GM19193 (cell line): ENCODE measurements around the gene SAT2.

Source experiments
- POLR2A ChIP-seq: IDR thresholded peaks from 4 replicates; pipeline ENCODE4 v1.6.1; 2011; ENCODE audit not compliant: insufficient read depth, insufficient read length; ENCODE audit errors: extremely low read depth

SAT2 gene

DNA sequence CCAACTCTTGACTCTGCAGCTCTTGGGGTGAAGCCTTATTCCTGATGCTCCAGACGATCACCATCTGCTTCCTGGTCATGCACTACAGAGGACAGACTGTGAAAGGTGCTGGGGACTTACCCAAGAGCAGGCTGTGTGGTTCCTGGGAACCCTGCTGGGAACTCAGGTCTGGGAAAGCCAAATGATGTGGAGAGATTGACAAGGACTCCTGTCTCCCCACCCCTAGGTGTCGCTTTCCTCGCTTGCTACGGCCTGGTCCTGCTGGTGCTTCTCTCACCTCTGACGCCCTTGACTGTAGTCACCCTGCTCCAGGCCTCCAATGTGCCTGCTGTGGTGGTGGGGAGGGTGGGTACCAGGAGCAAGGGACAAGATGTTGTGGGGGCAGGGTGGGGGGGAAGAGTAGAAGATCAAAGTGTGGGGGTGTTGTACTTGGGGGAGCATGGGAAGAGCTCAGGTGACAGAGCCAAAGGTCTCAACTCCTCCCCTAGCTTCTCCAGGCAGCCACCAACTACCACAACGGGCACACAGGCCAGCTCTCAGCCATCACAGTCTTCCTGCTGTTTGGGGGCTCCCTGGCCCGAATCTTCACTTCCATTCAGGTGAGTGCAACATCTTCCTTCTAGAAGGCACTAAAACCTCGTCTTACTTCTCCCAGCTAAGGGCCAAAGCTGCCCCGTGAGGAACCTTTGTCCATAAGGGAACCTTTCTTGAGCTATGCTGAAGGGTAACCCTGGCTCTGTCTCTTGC lies 40.8 kb downstream of the SAT2 start:
- no peak for TF ChIP-seq POLR2A

DNA sequence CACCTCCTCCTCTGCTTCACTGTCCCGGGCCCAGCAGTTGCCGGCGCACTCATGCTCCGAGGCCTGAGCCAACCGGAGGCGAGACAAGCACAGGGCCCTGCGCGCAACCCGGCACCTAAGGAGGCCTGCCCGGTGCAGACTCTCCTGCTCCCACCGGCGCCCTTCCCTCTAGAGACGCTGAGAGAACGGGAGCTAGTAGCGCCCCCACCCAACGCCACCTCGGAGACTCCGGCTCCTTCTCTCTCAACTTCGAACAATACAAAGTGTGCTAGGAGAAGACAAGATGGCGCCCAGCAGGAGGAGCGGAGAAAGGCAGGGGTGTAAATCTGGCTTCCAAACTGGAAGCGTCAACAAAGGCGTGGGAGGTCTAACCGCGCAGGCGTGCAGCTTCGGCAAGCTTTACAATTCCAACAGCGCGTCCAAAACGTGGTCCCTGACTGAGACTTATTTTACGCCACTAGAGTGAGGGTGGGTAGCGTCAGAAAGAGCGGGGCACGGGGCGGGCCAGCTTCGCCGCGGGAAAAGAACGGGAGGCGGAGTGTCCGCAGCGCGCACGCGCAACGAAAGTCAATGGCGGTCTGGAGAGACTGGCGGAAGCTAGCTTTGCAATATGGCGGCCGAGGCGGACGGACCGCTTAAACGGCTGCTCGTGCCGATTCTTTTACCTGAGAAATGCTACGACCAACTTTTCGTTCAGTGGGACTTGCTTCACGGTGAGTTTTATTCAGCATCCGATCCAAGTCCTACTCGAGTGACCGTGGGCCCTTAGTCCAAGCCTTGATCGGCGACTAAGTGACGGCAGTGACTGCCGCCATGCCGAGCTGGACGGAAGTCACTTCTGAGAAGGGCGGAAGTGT lies 44.1 kb downstream of the SAT2 start, which contains the start of gene MPDU1:
MPDU1 (plus strand) TSS at position 600 of the 857 bp plus-strand sequence; CDS start at position 611, 11 bp downstream.
- TF ChIP-seq POLR2A, result peak; percentile 95

DNA sequence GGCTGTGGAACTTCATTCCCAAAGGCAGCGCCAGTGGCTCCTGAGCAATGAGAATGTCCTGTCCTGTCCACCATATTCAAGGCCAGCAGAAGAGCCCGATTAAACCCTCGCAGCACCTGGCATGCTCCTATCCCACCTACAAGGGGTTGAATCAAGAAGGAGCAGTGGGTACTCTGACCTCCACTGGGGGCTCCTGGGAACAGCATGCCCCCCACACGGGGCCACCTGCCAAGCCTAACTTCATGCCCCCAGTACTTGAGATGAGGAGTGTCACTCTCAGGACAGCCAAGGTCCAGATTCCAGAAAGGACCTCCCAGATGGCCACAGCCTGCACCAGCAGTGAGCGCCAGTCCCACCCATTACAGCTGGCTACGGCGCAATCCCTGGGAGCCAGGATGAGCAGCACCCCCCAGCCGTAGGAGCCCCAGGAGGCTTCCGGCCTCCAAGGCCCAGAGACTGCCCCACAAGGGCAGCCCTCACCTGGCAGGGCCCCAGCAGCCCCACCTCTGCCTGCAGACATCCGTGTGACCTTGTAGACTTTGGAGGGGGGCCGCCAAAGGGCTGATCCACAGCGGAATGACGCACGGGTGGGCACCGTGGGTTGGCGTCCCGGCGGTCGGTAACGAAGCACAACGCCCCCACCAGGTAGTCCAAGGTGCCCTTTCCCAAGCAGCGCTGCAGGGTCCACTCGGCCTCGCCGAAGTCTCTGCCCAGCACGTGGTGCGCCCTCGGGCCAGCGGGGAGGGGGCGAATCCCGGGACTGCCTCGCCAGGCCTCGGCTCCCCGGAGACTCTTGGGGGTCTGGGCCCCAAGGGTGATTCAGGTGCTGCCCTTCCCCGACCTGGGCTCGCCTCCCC lies 45.0 kb downstream of the SAT2 start:
- no peak for TF ChIP-seq POLR2A

DNA sequence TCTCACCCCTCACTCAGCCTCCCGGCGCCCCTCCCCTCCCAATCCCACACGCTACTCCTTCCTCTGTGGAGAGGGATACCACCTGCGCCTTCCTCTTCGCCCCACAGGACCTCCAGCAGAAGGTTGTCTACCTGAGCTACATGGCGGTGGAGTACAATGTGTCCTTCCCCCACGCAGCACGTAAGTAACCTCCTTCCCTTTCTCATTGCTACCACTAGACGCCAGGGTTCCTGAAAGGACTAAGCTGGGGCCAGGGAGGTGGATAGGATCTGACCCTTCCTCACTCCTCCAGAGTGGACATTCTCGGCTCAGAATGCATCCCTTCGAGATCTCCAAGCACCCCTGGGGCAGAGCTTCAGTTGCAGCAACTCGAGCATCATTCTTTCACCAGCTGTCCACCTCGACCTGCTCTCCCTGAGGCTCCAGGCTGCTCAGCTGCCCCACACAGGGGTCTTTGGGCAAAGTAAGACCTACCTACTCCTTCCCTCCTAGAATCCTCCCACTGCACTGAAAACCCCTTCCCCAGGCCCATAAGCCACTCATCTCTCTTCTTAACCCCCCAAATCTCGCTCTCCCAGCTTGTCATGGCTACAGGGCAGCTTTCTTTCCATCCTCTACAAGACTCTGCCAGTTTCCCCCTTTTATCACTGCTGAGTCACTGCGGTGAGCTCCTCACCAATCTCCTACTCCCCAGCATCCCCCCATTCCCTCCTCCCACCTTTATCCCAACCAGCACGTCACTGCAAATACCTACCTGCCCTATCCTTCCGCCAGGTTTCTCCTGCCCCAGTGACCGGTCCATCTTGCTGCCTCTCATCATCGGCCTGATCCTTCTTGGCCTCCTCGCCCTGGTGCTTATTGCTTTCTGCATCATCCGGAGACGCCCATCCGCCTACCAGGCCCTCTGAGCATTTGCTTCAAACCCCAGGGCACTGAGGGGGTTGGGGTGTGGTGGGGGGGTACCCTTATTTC lies 46.7 kb downstream of the SAT2 start:
- TF ChIP-seq POLR2A, result no peak

DNA sequence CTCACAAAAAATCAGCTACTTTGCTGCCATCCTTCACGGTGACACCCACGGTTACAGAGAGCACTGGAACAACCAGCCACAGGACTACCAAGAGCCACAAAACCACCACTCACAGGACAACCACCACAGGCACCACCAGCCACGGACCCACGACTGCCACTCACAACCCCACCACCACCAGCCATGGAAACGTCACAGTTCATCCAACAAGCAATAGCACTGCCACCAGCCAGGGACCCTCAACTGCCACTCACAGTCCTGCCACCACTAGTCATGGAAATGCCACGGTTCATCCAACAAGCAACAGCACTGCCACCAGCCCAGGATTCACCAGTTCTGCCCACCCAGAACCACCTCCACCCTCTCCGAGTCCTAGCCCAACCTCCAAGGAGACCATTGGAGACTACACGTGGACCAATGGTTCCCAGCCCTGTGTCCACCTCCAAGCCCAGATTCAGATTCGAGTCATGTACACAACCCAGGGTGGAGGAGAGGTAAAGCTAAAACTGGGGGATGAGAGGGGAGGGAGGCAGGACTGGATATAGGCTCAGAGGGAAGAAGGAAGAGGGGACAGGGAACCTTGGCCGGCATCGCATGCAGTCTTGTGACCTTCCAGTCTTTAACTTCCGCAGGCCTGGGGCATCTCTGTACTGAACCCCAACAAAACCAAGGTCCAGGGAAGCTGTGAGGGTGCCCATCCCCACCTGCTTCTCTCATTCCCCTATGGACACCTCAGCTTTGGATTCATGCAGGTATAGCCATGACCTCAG lies 47.6 kb downstream of the SAT2 start:
- no peak for TF ChIP-seq POLR2A

DNA sequence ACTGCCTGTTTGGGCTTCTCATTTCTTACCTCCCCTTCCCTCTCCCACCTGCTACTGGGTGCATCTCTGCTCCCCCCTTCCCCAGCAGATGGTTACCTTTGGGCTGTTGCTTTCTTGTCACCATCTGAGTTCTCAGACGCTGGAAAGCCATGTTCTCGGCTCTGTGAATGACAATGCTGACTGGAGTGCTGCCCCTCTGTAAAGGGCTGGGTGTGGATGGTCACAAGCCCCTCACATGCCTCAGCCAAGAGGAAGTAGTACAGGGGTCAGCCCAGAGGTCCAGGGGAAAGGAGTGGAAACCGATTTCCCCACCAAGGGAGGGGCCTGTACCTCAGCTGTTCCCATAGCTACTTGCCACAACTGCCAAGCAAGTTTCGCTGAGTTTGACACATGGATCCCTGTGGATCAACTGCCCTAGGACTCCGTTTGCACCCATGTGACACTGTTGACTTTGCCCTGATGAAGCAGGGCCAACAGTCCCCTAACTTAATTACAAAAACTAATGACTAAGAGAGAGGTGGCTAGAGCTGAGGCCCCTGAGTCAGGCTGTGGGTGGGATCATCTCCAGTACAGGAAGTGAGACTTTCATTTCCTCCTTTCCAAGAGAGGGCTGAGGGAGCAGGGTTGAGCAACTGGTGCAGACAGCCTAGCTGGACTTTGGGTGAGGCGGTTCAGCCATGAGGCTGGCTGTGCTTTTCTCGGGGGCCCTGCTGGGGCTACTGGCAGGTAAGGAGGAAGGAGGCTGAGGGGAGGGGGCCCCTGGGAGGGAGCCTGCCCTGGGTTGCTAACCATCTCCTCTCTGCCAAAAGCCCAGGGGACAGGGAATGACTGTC lies 48.4 kb downstream of the SAT2 start, which contains the start of gene CD68:
CD68 (plus strand) TSS at position 638 of the 833 bp plus-strand sequence; CDS start at position 678, 40 bp downstream.
- peak; percentile 65 for TF ChIP-seq POLR2A

DNA sequence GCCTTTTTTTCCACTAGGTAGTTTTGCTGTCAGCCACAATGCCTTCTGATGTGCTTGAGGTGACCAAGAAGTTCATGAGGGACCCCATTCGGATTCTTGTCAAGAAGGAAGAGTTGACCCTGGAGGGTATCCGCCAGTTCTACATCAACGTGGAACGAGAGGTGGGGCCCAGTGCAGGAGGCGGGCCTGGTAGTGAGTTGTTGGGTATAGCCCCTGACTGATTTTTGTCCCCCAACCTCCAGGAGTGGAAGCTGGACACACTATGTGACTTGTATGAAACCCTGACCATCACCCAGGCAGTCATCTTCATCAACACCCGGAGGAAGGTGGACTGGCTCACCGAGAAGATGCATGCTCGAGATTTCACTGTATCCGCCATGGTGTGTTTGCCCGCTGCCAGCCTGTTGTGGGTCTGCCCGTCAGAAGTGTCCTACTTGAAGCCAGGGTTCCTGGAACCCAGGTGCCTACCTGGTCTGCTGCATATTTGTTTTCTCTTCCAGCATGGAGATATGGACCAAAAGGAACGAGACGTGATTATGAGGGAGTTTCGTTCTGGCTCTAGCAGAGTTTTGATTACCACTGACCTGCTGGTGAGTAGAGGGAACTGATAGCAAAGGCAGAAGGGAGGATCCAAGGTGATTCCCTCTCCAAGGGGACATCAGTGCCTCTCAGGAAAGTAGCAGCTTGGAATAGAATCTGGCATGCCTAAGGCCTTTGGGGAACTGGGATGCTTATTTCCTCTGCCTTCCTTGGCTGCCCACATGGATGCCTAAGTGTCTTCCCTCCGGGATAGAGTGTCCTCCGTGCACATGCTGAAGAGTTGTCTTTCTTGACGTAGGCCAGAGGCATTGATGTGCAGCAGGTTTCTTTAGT lies 50.1 kb downstream of the SAT2 start:
- peak; percentile 43 for TF ChIP-seq POLR2A

DNA sequence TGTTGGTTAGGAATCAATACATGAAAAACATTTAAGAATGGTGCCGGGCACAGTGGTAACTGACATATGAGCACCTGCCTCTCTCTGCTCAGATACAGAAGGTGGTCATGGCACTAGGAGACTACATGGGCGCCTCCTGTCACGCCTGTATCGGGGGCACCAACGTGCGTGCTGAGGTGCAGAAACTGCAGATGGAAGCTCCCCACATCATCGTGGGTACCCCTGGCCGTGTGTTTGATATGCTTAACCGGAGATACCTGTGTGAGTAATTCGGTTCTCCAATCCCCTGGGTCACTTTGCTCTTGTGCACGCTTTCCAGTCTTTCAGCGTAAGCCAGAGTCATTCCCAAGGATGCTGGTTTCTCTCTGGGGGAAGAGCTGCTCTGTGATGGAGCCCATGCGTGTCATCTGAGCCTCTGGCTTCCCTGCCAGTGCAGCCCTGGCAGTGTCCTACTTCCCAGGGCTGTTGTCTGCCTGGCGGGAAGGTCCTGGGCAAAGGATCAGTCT lies 51.1 kb downstream of the SAT2 start:
- peak; percentile 47 for TF ChIP-seq POLR2A
